GM19324 (cell line): Measurements from ENCODE around the gene CDK16.
A peak's percentile ranks its signal among the peaks of the same experiment; 100 is the strongest.

ENCODE experiments used
- ATAC-seq: cut with Tn5 transposase; IDR thresholded peaks from one replicate; pipeline ENCODE4 v1.9.1; 2021; ENCODE audit warnings: mild to moderate bottlenecking, moderate library complexity; ENCODE audit not compliant: unreplicated experiment, low FRiP score

The CDK16 gene

GRCh38 chrX:47185241-47185640, 33.2 kb upstream of the CDK16 start:
- no peak for ATAC-seq

GRCh38 chrX:47186096-47186740, 32.3 kb upstream of the CDK16 start:
- no peak for ATAC-seq

- no peak for ATAC-seq
These were observed 31.3 kb upstream of the CDK16 start for GRCh38 chrX:47187106-47187677.

- ATAC-seq, result no peak
These were observed 28.6 kb upstream of the CDK16 start for GRCh38 chrX:47189906-47190305.

GRCh38 chrX:47190445-47191269, 27.8 kb upstream of the CDK16 start:
- peak; percentile 58 for ATAC-seq

- no peak for ATAC-seq
These were observed 27.1 kb upstream of the CDK16 start for GRCh38 chrX:47191331-47191730.

GRCh38 chrX:47191806-47192401, 26.6 kb upstream of the CDK16 start:
- ATAC-seq, result no peak

- peak; percentile 81 for ATAC-seq
These were observed 24.8 kb upstream of the CDK16 start, which contains the start of gene UBA1 for GRCh38 chrX:47193475-47194193. TSS of gene UBA1 (plus strand) at chrX:47193829. CDS start at chrX:47198803, 4,974 bp downstream.

GRCh38 chrX:47194194-47194787, 24.2 kb upstream of the CDK16 start:
- ATAC-seq, result no peak

- no peak for ATAC-seq
These were observed 22.4 kb upstream of the CDK16 start for GRCh38 chrX:47196098-47196497.

- no peak for ATAC-seq
These were observed 21.0 kb upstream of the CDK16 start for GRCh38 chrX:47197526-47197925.

GRCh38 chrX:47198026-47198686, 20.3 kb upstream of the CDK16 start:
- ATAC-seq, result no peak

GRCh38 chrX:47198687-47199080, 19.8 kb upstream of the CDK16 start:
- no peak for ATAC-seq

- ATAC-seq, result no peak
These were observed 19.2 kb upstream of the CDK16 start for GRCh38 chrX:47199286-47199685.

- ATAC-seq, result no peak
These were observed 17.9 kb upstream of the CDK16 start for GRCh38 chrX:47200385-47201150.

GRCh38 chrX:47201345-47201944, 17.0 kb upstream of the CDK16 start:
- ATAC-seq, result no peak

GRCh38 chrX:47202316-47202715, 16.2 kb upstream of the CDK16 start:
- no peak for ATAC-seq

- no peak for ATAC-seq
These were observed 15.6 kb upstream of the CDK16 start for GRCh38 chrX:47202877-47203276.

- ATAC-seq, result no peak
These were observed 13.5 kb upstream of the CDK16 start for GRCh38 chrX:47204970-47205369.
